BJ (cell line): ENCODE measurements around the gene LBX1. TPM values are rescaled to one million over a fixed set of nuclear protein-coding genes. Genes with fewer than 3 reads are reported as not detected.

Source experiments
- CTCF ChIA-PET: fragments of 350-600 bp; formaldehyde crosslinking; extraction: SDS; loops from one replicate; lab custom pipeline; 2021; ENCODE audit warnings: antibody characterized with exemption, inconsistent platforms; lab: Yijun Ruan, JAX
- POLR2A ChIA-PET: fragments of 300-600 bp; sonication (Branson Sonifier 250); formaldehyde crosslinking; extraction: SDS; loops from one replicate; lab custom pipeline; 2021; ENCODE audit warnings: antibody characterized with exemption; lab: Charles Lee
- DNase-seq: peaks from one replicate; pipeline ENCODE4 v3.0.0-alpha.2; 2011; ENCODE audit warnings: low read depth
- H3K27me3 ChIP-seq: 2 replicates; pipeline ENCODE4 v1.6.0; 2011; ENCODE audit warnings: low read length; ENCODE audit not compliant: control insufficient read depth, insufficient read depth
- H3K36me3 ChIP-seq: 2 replicates; pipeline ENCODE4 v1.5.1; 2011; ENCODE audit warnings: low read length; ENCODE audit not compliant: control insufficient read depth, insufficient read depth
- H3K4me3 ChIP-seq: 2 replicates; pipeline ENCODE4 v1.5.1; 2011; ENCODE audit warnings: low read depth, mild to moderate bottlenecking, control low read depth, low read length
- CTCF ChIP-seq: IDR thresholded peaks from 2 replicates; pipeline ENCODE4 v1.5.1; 2011; ENCODE audit warnings: low read depth, mild to moderate bottlenecking, control low read depth, inconsistent platforms, low read length, moderate library complexity; ENCODE audit not compliant: insufficient read depth
- polyA plus RNA-seq: library from polyadenylated mRNA; depleted of rRNA; stranded (reverse); fragments of >200 nt; gene quantifications from 2 replicates; pipeline ENCODE4 v1.2.3, GENCODE V29; 2011

LBX1 gene
- polyA plus RNA-seq, 1 experiment = not detected

- TF ChIP-seq CTCF = no peak
- POLR2A ChIA-PET = no interaction called here
- H3K27me3 ChIP-seq = peaks cover 7% of the 10 kb centered on the region
- no peaks in the 10 kb centered on the region for H3K36me3 ChIP-seq
- no peak overlapping the region for H3K4me3 ChIP-seq
- CTCF ChIA-PET = interaction anchor here (1.5 to 2.1 kb wide), 4 partner anchors 9 to 168 kb away, joined by 3 to 7 read pairs (median 4); no protein-coding TSS in a partner anchor
- DNase-seq = no peak
These were observed 34.0 kb upstream of the LBX1 start for GRCh38 chr10:101263150-101263752.

DNA sequence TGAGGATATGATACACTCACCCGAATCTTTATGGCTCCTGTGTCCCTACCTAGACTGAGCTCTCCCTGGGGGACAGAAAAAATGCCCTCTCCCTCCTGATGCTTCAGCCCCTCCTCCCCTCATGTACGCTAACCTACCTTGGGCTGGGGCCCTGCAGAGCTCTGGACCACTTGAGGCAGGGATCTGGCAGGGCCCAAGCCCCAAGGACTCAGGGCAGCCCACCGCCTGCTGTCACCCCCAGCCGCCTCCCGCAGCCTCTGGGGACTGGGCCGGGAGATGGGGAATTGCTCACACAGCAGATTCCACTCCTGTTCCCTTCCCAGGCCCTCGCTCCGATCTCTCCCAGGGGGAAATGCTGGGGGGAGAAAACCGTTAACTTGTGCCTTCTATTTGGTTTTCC lies 32.9 kb upstream of the LBX1 start:
- Histone ChIP-seq H3K4me3 (no peak overlapping the region), H3K36me3 (no peaks in the 10 kb centered on the region), H3K27me3 (peaks cover 5% of the 10 kb centered on the region)
- POLR2A ChIA-PET = no interaction called here
- DNase-seq = no peak
- no peak for TF ChIP-seq CTCF
- CTCF ChIA-PET = interaction anchor here (0.6 to 1.1 kb wide), 2 partner anchors 12 to 299 kb away, joined by 3 read pairs; no protein-coding TSS in a partner anchor

DNA sequence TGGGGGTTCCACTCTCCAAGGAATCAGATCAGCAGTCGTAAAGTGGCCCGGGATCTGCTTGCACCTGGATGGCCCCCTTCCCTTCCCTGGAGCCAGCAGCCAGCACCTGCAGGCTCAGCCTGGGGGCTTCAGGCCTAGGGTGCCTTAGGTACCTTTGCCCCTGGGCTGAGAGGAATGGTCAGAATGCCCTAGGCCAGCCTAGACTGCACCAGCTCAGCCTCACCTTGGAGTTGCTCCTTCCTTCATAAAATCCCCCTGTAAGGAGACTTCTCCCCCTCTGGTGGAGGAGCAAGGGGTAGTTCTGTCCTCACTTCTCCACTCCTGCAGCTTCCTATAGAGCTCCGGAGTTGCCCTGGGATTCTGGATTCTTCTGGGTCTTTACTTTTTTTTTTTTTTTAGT lies 32.4 kb upstream of the LBX1 start:
- peaks cover 7% of the 10 kb centered on the region for H3K27me3 ChIP-seq
- CTCF ChIA-PET = interaction anchor here (0.6 to 1.1 kb wide), 4 partner anchors 12 to 301 kb away, joined by 3 to 4 read pairs (median 3); no protein-coding TSS in a partner anchor
- no peak for DNase-seq
- H3K4me3 ChIP-seq = no peak overlapping the region
- no peaks in the 10 kb centered on the region for H3K36me3 ChIP-seq
- POLR2A ChIA-PET = no interaction called here
- no peak for TF ChIP-seq CTCF

DNA sequence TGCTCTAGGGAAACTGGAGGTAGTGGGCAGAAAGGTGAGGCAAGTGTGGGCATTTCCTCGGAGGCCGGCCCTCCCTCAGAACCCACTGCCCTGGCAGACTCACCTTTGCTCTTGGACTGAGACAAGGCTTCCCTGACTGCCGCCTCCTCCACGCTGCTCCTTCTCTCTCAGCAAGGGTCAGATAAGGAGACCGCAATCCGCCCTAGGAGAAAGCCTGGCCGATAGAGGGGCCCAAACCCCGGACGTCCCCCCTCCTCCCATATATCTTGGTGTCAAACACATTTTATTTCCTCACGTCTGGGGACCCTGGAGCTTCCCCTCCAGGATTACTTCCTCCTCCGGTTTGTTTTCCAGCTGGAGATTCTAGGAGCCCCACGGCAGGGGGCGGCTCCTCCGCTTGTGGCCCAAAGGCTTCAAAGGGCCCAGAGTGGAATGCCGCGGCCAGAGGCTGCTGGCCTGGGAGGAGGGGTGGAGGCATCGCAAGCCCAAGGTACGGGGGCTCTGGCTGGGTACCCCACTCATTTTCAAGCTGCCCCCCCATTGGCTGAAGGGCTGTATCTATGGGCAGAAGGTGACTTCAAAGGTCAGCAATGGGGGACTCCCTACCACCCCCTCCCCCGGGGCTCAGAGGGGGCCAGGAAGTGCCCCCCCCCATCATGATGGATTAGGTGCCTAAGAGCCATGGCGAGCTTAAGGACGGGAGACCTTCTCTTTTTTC lies 31.7 kb upstream of the LBX1 start:
- POLR2A ChIA-PET = no interaction called here
- Histone ChIP-seq H3K4me3 (no peak overlapping the region), H3K27me3 (peaks cover 7% of the 10 kb centered on the region), H3K36me3 (no peaks in the 10 kb centered on the region)
- TF ChIP-seq CTCF = no peak
- CTCF ChIA-PET = interaction anchor here (0.6 to 1.5 kb wide), 6 partner anchors 10 to 302 kb away, joined by 3 to 5 read pairs (median 3); no protein-coding TSS in a partner anchor
- DNase-seq = no peak

- no peak for DNase-seq
- Histone ChIP-seq H3K4me3 (no peak overlapping the region), H3K27me3 (peaks cover 10% of the 10 kb centered on the region), H3K36me3 (no peaks in the 10 kb centered on the region)
- POLR2A ChIA-PET = no interaction called here
- no peak for TF ChIP-seq CTCF
- CTCF ChIA-PET = no interaction called here
These were observed 29.1 kb upstream of the LBX1 start for GRCh38 chr10:101258179-101258885.
